GM10248 (cell line): ENCODE measurements around the gene SERINC2.
"Not testable (repeated sequence)": the region's sequence is repeated elsewhere in the genome, so short reads cannot be mapped to it uniquely, and the experiment has no call there.

Experiments used
- CTCF ChIA-PET: fragments of 300-600 bp; sonication (Branson Sonifier 250); formaldehyde crosslinking; extraction: SDS; loops from one replicate; lab custom pipeline; 2021; ENCODE audit warnings: antibody characterized with exemption; lab: Yijun Ruan, JAX
- POLR2A ChIA-PET: fragments of 350-650 bp; sonication (Branson Sonifier 250); formaldehyde crosslinking; extraction: SDS; loops from one replicate; lab custom pipeline; 2020; ENCODE audit warnings: antibody characterized with exemption; lab: Yijun Ruan, JAX
- DNase-seq: peaks from one replicate; pipeline ENCODE4 v3.0.0; 2012; ENCODE audit errors: extremely low spot score
- TF ChIP-seq, protein P1 (sequence below): IDR thresholded peaks from 2 replicates; pipeline ENCODE4 v1.5.1; 2012; ENCODE audit warnings: mild to moderate bottlenecking, low read depth; ENCODE audit errors: extremely low read depth, missing control alignments, control extremely low read depth

SERINC2 gene

DNA sequence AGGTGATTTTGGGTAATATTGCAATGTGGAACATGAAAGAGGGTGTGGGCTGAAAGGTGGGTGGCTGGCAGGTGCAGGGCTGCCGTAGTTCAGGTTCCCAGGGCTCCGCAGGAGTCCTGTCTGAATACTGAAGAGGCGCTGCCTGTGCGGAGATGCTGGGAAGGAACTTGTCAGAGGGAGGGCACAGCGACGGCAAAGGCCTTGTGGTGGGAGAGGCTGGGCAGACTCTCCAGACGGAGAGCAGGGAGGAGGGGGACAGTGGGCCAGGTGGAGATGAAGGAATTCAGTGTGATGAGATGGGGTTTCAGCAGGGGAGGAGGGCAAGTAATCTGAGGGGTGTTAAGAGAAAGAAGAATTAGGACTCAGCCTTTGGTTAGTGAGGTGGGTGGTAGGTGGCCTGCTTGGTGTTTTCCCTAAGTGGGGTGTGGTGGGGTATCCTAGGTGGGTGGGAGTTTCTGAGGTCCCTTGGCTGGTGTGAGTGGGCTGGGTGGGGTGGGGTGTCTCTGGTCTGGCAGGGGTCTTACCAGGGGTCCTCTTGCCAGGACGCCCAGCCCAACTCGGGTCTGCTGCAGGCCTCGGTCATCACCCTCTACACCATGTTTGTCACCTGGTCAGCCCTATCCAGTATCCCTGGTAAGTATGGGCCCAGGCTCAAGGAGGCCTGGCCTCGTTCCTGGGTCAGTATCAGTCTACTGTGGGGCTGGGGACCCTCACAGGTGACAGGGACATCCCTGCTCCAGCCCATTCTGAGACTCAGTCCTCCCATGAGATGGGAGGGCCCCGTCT lies 15.6 kb downstream of the SERINC2 start:
- CTCF ChIA-PET, result no interaction called here
- no peak for DNase-seq
- TF ChIP-seq, protein P1, sequence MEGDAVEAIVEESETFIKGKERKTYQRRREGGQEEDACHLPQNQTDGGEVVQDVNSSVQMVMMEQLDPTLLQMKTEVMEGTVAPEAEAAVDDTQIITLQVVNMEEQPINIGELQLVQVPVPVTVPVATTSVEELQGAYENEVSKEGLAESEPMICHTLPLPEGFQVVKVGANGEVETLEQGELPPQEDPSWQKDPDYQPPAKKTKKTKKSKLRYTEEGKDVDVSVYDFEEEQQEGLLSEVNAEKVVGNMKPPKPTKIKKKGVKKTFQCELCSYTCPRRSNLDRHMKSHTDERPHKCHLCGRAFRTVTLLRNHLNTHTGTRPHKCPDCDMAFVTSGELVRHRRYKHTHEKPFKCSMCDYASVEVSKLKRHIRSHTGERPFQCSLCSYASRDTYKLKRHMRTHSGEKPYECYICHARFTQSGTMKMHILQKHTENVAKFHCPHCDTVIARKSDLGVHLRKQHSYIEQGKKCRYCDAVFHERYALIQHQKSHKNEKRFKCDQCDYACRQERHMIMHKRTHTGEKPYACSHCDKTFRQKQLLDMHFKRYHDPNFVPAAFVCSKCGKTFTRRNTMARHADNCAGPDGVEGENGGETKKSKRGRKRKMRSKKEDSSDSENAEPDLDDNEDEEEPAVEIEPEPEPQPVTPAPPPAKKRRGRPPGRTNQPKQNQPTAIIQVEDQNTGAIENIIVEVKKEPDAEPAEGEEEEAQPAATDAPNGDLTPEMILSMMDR, result no peak
- POLR2A ChIA-PET, result no interaction called here

DNA sequence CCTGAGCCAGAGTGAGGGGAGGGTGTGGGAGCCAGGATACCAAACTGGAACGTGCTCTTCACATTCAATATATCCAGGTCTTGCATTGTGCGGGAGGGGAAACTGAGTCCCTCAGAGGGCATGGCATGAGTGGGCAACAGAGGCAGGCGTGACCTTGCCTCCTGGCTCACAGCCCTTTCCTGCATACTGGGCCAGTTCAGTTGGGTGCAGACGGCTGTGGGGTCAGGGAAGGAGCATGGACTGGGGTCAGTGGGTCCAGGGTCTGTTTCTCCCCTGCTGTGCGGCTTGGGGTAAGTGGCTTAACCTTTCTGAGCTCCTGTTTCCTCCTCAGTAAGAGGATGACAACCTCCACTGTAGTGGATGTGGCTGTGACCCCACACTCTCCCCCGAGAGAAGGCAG lies 16.6 kb downstream of the SERINC2 start:
- CTCF ChIA-PET, result no interaction called here
- DNase-seq, result no peak
- POLR2A ChIA-PET, result no interaction called here
- TF ChIP-seq, protein P1, result no peak

DNA sequence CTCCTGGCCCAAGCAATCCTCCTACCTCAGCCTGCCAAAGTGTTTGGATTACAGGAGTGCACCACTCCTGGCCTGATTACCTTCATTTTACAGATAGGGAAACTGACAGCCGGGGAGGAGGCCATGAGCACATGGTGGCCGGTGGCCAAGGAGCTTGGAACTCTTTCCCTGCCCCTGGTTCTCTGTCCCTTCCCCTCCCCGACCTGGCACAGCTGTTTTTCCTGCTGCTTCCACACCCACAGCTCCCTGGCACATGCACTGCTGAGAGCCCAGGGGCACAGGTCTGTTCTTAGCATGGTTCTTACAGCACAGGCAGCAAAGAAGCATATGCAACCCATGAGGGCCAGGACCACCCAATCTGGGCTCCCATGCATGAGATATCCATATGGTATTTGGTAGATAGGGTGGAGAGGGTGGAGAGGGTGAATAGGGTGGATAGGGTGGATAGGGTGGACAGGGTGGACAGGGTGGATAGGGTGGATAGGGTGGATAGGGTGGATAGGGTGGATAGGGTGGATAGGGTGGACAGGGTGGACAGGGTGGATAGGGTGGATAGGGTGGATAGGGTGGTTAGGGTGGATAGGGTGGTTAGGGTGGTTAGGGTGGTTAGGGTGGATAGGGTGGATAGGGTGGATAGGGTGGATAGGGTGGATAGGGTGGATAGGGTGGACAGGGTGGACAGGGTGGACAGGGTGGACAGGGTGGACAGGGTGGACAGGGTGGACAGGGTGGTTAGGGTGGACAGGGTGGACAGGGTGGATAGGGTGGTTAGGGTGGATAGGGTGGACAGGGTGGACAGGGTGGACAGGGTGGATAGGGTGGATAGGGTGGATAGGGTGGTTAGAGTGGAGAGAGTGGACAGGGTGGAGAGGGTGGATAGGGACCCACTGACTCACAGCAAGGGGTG lies 18.6 kb downstream of the SERINC2 start:
- DNase-seq, POLR2A ChIA-PET: not testable (repeated sequence)
- CTCF ChIA-PET, result interaction anchor here (0.9 kb wide), 1 partner anchor 10 kb away, joined by 3 read pairs; no protein-coding TSS in a partner anchor

DNA sequence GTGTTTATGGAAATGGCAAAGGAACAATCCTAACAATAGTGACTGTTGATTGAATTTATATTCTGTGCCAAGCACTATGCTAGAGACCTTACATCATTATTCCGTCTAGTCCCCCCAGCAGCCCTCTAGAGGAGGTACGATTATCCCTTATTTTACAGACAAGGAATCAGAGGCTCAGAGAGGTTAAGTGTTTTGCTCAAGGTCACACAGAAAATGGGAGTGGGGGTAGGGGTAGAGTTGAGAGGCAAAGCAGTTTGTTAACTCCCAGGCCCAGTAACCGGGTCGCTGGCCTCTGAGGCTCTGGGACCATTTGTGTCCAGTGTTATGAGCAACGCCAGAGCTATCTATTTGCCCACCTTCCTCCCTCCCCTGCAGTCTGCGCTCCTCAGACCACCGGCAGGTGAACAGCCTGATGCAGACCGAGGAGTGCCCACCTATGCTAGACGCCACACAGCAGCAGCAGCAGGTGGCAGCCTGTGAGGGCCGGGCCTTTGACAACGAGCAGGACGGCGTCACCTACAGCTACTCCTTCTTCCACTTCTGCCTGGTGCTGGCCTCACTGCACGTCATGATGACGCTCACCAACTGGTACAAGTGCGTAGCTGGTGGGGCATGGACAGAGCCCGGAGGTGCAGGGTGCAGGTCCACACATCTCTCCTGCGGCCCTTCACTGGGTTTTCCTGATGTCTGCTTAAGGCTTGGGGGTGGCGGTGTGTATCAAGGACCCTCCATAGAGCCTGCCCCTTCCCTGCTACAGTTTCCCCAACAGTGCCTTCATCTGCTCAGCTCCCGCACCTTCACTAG lies 19.8 kb downstream of the SERINC2 start:
- ChIA-PET POLR2A (no interaction called here), CTCF (no interaction called here)
- TF ChIP-seq, protein P1, result no peak
- DNase-seq, result no peak

DNA sequence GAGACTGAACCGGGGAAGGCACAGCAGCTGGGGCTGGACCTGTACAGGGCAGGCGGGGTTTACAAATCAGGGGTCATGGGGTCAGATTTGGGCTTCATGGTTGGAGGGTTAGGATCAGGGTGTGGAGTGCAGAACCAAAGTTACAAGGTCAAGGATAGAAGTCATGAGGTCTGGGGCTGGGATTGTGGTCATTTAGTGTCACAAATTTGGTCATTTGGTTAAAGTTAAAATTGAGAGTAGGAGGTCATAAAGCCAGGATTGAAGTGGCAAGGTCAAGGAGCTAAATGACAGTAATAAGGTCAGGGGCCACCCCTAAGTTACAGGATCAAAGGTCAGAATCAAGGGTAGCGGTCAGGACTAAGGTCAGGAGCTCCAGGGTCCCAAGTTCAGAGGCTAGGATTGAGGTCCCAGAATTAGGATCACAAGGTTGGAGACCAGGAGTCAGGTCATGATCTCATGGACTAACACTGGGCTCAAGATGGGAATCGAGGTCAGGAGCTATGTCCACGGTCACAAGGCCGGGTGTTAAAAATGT lies 20.4 kb downstream of the SERINC2 start:
- DNase-seq, result no peak
- ChIA-PET CTCF (no interaction called here), POLR2A (no interaction called here)

DNA sequence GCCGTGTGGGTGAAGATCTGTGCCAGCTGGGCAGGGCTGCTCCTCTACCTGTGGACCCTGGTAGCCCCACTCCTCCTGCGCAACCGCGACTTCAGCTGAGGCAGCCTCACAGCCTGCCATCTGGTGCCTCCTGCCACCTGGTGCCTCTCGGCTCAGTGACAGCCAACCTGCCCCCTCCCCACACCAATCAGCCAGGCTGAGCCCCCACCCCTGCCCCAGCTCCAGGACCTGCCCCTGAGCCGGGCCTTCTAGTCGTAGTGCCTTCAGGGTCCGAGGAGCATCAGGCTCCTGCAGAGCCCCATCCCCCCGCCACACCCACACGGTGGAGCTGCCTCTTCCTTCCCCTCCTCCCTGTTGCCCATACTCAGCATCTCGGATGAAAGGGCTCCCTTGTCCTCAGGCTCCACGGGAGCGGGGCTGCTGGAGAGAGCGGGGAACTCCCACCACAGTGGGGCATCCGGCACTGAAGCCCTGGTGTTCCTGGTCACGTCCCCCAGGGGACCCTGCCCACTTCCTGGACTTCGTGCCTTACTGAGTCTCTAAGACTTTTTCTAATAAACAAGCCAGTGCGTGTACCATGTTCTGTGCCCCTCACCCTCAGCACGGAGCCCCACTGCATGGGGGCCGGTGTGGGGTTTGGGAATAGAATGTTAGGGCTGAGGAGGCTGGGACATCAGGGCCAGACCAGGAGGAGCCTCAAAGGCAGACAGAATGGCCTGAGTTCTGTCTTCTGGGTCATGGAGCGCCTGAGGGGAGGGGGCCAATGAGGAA lies 21.3 kb downstream of the SERINC2 start:
- CTCF ChIA-PET, result no interaction called here
- DNase-seq, result no peak
- TF ChIP-seq, protein P1, result no peak
- POLR2A ChIA-PET, result no interaction called here

More for the DNA sequence above, 20.4 kb downstream of the SERINC2 start:
- TF ChIP-seq, protein P1, result no peak
